ENCODE measurements around the gene ALDOB. TPM values are rescaled to one million over a fixed set of nuclear protein-coding genes. Genes with fewer than 3 reads are reported as not detected.

Gene ALDOB
- 0.10 TPM for polyA plus RNA-seq (2013, experiment 1 of 2; ENCODE audit: insufficient read length)
- 0.20 TPM for polyA plus RNA-seq (2013, experiment 2 of 2; ENCODE audit: insufficient read length)

DNA sequence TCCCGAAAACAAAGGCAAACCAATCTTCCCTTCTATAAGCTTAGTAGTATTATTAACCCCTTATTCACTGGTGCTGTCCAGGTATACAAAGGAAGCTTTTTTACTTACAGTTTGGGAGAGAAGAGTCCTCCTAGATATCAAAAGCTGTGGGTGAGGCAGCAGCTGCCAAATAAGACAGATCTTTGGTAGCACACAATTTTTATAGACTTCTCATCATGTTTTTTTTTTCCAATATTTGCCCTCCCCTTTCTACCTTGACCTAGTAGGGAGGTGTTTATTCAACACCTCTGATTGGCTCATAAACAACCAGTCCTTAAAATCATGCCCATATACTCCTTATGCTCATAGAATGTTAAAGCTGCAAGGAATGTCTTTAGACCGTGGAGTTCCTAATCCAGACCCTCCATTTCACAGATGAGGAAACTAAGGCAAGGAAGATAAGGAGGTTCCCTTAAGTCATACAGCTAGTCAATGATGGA is at the start of gene ALDOB:
TSS of gene ALDOB (minus strand) at position 174 of the 479 bp plus-strand sequence. CDS start 4,887 bp downstream, outside the sequence.
- DNase-seq, result no peak

DNA sequence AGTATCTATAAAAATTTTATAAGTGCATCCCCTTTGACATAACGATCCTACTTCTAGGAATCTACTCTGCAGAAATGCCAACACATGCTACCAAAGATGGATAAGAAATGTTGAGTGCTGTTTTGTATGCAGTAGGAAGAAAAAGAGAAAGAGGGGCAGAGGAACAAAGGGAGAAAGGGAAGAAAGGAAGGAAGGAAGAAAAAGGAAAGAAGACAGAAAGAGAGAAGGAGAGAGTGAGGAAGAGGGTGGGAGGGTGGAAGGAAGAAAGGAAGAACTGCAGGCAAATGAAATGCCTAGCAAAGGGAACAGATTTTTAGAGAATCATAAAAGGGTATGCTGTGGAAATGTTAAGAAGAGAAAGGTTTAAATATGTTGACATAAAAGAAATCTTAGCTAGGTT is 48.5 kb upstream of the ALDOB start:
- no peak for DNase-seq

DNA sequence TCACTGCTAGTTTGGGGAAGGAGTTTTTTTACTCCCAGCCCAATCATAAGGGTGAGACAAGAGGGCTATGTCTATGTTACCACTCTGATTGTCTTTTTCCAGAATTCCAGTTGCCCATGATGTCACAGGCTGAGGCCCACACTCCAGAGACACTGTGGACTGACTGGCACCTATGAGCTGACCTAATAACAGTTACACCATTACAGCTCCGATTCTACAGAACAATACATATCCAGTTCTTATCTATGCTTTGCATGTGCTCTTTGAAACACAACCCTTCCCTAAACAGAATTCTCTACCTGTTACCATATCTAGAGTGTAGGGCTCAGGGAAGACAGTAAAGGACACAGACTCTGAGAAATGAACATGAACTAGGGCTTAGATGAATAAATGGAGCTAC is 45.7 kb upstream of the ALDOB start:
- no peak for DNase-seq

DNA sequence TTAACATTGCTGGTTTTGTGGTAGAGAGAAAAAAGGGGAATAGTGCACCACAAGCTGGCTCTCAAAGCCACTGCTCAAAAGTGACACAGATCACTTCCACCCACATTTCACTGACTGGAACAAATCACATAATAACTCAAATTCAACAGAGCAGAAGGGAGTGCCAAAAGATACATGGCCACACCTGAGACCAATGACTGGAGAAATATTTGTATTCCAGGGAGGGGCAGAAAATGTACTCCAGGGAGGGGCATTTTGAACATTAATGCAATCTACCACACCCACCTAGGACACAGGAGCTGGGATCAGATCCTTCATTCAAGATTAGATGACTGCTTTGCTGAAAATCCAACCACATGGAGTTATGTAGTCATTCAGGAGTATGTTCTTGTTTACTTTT is 44.8 kb upstream of the ALDOB start:
- no peak for DNase-seq

DNA sequence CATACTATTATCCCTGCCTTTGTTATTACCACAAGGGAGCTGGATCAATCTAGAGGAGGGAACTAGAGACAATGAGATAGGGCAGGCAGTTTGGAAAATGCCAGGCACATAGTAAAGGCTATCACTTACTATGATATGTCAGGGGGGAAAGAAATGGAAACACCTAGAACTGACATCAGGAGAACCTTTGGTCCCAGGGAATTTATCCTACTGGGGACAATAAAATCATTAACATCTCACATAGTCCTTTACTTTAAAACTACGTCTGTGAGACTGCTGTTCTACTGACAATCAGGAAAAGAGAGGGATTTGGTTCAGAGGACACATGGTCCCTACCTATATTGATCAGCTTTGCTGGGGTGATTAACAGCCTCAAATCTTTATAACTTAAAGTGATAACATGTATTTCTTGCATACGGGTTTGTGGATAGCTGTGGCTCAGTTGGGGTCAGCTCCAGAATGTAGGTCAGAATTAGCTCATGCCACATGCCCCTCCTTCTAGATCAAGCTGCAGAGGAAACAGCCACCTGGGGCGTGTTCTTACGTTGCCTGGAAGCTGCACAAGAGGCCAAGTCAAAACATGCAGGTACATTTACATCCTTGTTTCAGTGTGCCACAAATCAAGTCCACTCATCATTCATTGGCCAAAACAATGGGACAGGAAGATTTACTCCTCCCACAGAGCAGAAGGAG is 43.9 kb upstream of the ALDOB start:
- no peak for DNase-seq

DNA sequence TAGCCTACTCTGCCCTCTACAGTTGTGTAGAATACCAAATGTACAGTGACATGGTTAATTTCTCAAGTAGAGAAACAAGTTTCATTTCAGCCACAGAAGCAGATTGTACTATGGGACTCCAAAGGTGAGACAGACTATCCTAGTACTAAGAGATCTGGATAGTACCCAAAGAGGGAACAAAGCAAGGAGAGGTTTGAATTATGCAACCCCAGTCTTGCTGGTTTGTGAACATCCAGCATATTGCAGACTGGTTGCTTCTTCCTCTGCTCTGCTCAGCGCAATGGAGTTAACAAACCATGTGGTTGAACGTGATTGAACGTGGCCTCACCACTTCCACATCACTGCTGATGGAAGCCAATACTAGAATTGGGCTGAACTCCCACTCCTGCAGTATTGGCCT is 43.3 kb upstream of the ALDOB start:
- no peak for DNase-seq

DNA sequence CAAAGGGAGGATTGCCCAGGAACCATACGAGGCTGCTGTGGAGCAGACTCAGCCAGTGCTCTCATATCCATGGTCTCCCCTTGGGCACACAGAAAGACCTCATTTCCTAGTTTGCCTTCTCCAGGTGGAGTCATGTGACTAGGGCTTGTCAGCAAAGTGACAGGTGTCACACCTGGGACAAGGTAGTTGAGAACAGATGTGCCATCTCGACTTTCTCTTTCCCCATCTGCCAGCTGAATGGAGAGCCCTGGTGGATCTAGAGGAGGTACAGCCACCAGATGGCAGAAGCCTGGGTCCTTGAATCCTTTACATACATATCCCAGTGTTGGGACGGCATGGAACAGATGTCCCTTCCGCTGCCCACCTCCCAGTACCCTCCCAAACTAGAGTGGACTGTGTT is 42.9 kb upstream of the ALDOB start:
- no peak for DNase-seq

DNA sequence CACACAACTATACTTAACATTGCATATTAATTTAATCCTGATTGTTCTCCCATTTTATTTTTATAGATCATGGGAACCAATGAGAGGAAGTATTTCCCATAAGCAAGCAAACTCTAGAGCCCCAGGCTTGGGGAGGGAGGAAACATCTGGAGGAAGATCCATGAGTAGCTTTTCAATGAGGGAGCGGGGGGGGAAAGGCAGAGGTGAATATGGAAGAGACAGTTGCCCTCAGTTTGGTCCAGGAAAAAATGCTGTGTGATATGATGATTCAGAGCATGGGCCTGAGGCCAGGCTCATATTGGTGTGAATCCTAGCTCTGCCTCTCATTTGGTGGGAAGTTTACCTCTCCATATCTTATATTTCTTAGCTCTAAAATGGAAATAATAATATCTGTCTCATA is 42.2 kb upstream of the ALDOB start:
- peak; percentile 50 for DNase-seq

DNA sequence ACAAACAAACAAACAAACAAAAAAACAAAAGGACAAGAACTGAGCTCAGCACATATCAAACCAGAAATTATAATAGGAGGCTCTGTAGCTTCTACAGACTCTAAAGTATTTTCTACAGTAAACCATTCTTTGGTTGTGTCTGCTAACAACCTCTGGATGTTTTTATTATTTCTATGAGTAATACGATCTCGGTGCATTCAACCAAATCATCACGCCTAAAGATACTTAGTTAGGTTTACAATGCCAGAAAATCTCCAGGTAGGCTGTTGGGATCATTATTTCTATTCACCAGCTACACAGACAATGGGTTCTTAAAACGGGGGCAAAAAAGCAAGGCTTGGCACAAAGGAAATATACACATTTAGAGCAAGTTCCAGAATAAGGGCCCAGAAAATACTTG is 41.6 kb upstream of the ALDOB start:
- no peak for DNase-seq

DNA sequence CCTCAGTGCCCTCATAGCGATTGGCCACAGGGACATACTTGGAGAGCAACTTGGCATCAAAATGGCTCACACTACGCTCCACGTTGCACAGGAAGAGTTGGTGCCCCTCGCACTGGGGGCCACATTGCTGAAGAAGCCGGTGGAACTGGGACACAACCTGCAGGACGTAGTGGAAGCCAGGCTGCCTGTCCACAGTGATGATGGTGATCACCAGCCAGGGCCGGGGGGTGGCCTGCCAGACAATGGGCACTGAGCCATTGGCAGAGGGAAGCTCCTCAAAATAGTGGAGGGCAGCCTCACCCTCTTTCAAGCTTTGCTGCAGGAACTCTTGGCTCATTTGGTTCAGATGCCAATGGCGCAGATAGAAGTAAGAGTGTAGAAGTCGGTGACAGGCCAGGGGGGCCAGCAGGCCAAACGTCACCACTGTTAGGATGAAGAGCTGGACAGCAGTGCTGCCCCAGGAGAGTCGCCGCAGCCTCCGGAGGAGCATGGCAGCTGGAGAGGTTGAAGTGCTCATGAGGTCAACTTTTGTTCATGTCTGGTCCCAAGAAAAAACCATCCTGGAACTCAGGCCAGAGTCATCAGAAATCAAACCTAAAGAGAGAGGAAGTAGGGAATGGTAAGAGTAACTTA is 41.1 kb upstream of the ALDOB start:
- no peak for DNase-seq

DNA sequence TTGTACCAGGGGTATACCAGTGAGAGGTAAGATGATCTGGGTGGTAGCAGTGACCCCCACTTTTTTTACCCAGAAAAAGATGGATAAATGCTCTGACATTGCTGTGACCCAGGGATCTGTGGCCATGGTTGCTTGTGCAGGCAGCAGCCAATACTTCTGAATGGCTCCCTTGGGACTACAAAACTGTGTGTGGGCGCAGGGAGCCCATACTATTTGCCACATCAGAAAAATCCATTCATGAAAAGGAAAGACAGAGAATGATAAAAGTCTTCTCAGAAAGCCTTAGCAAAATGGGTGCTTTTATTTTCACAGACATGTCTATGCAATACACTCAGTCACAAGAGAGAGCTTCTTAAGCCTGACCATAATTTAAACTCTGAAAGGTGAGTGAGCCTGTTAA is 37.3 kb upstream of the ALDOB start:
- no peak for DNase-seq

DNA sequence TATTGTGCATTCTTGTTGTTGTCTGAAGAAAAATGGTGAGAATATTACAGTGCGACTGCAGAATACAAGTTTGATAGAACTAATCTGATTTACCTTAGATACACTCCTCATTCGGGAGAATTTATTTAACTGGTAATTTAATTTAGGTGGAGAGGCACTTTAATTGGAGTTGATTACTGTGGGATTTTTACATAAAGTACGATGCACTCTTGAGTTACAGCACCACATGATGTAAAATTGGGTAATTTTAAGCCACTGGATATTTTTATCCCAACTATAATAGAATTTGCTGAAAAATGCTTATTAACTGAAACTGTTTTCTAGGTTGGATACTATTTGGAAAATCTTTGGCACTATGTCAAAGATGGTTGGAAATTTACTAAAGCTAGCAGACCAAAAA is 35.4 kb upstream of the ALDOB start:
- DNase-seq, result no peak

DNA sequence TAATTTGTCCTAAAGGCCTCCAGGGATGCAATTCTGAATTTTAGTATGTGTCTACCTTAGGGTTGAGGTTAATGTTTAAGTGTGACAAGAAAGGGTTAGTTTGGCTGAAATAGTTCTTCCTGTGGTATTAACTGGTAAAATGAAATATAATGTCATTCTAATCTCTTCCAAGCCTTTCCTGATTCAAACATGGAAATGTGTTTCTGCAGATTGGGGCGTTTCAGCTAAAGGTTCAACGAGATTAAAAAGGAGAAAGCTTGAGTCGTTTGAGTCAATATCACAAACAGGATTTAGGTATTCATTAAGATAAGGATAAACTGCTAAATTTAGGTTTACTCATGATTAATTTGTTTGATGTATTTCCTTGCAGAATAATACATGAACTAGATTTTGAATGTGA is 34.4 kb upstream of the ALDOB start:
- DNase-seq, result no peak

DNA sequence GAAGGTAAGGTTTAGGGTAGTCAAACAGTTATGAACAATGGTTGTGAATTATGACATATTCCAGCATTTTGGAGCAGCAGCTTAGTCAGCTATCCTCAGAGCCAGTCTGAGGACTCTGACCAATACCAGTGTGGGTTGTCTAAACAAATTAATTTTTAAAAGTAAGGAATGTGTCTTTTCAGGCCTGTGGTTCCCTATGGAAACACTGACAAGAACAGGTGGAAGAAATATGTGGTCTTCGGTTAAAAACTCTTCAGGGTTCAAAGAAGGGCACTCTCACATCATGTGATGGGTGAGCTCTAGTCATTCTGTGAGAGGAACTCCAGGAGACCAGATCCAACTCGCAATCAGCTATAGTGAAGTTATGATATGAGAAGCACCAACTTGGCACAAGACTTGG is 33.5 kb upstream of the ALDOB start:
- DNase-seq, result no peak

DNA sequence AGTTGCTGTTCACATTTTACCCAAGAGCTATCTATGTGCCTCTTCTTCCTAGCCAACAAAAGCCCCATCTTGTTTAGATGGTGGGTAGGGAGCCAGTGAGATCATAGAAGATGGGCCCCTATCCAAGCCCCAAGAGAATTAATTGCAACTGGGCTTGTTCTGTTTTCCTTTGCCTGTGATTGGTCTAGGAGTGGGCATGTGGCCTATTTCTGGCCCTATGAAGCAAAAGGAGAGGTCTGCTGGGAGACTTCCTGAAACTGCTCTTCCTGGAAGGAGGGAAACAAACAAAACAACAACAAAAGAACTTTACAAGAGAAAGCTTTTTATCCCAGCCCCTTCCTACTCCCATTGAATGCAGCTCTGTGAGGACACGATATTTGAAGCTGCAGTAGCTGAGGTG is 32.5 kb upstream of the ALDOB start:
- DNase-seq, result no peak

DNA sequence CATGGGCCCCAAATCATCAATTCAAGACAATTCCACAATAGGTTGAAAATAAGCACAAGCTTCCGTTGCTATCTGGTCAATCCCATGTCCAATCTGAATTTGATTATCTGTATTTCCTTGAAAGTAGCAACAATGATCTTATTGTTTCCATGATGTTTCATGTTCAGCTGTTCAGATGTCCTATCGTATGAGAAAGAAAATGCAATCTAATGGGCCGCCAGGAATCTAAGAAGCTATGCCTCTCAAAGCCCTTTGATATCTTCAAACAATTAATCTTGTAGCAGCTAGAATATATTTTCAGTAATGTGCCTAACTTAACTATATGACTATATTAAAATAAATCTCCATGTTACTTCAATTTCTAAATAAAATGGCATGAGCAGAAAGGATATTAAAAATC is 32.1 kb upstream of the ALDOB start:
- DNase-seq, result no peak

DNA sequence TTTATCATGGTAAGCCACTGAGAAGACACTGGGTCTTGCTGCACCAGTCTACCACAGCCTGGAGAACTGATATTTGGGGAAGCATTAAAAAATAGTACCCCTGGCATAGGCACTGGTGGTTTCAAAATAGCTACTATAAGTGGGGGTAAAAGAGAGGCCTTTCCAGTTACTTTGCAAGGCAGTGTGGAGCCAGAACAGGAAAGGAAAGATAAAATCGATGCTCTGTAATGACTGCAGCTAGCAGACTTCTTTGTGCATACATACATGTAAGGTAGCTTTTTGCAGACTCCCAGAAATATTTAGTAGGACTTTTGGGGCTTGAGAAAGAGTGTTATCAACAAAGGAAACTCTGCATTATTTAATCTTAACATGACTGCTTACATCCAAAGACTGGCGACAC is 31.3 kb upstream of the ALDOB start:
- DNase-seq, result no peak

DNA sequence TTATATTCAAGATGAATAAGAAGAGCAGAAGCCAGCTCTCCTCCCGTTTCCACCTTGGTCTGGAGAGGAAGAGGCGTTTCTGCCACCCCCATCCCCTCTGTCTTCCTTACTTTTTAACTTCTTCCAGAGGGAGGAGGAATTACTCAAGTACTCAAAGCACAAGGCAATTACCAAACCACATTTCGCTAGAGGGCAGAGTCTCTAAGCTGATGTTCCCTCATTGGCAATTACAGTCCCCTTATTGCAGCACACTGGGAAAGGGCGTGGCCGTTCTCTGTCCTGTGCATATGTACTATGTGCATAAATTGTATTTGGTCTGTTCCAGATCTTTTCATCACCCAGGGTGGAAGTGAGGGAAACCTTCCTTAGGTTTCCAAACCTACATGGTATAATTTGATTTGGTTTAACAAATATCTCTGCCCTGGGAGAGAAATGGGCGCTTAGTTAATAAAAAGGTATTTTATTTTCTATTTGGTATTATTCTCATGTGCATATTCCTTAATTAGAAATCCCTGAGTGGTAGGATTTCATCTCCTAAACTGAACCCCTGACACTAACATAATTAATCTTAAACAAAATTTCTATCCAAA is 29.8 kb upstream of the ALDOB start:
- peak; percentile 74 for DNase-seq

DNA sequence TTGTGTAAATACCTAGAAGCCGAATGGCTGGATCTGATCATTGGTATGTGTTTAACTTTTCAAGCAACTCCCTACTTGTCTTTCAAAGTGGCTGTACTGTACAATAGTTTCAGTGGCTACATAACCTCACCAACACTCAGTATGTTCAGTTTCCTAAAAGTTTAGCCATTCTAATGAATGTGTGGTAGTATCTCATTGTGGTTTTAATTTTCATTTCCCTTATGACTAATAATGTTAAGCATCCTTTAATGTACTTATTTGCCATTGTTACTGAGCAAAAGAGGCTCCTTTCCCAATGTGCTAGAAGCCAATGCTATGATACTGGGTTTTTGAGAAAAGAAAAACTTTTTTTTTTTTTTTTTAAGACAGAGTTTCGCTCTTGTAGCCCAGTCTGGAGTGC is 27.8 kb upstream of the ALDOB start:
- peak; percentile 78 for DNase-seq

DNA sequence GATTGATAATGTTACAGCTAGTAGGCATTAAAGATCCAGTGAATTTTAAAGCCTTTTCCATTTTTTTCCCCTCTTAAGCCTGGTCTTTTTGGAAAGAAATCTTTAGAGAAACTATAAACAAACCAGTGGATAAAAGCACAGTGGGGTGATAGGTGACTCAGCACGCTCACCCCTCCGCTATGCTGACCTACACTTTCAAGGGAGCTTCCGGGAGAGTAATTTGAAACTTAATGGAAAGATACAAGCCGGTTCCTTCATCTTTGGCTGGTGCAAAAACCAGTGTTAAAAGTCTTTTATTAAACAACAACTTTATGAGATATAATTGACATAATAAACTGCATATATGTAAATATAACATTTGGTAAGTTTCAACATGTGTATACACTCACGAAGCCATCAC is 27.0 kb upstream of the ALDOB start:
- peak; percentile 50 for DNase-seq

DNA sequence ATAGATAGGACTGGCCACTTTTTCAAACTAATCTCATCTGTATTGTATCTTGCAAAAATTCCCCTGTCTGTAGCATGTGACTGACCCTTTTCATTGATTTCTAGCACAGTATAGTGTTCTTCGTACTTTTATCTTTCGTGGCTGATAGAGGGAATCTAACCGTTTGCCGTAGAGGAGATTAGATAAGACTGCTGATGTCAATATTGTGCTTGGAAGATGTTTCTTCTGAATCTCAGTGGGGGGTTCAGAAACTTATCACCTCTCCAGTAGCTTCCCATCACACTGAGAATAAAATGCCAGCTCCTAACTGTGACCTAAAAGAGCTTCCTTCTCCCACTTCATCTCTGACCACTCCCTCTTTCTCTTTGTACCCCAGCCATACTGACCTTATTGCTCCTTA is 25.4 kb upstream of the ALDOB start:
- no peak for DNase-seq

DNA sequence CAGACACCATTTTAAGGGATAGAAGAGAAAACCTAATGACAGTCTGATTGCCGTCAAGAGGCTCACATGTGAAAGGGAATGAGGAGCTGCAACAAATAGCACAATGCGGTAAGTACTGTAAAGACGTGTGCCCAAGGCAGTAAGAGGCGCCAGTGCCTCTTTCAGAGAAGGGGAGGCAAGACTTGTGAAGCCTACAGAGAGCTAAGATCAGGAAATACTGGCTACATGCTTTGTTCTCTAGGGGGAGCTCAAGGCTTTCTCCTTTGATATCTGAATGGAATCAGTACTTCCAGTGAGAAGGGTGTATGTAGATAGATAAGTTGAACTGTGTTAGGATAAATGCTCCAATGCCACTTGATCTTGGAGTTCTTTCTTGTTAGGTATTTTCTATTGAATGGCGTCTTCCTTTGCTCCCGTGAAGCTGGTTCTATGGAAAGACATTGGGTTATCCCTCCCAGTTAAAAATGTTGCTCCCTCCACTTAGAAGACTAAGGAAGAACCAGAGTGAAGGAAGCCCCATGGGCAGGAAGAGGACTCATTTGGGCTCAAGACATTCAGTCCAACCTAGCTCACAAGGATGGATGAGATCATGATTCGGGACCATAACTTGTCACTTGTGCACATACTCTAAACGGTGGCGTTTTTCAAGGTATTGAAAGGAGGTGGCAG is 23.5 kb upstream of the ALDOB start:
- peak; percentile 76 for DNase-seq

DNA sequence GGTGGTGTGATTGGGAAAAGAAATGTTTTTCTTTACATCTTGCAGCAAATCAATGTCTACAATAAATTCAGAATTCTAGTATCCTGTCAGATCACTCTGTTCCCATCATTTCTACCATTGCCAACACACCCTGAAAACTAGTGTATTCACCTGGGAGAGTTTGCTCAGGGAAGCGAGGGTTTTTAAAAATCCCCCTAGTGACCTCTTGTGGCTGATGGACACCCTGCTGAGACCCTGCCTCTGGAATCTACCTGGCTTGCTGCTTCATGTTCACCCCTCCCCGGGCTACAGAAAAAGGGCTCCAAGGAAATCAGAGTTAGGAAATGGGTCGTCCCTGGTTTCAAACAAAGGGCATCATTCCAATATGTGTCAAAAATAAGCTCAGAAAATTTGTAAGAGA is 21.4 kb upstream of the ALDOB start:
- DNase-seq, result no peak

All from fibroblast of skin of abdomen (primary cell).